ENCODE measurements around the gene PI4KA. TPM values are rescaled to one million over a fixed set of nuclear protein-coding genes. Genes with fewer than 3 reads are reported as not detected.
A peak's percentile ranks its signal among the peaks of the same experiment; 100 is the strongest.

PI4KA gene
- total RNA-seq, 1 experiment from 2014 or later = 65.8 TPM

GRCh38 chr22:20750461-20751184, 108.0 kb downstream of the PI4KA start:
- H3K56ac ChIP-seq (ENCODE audit: insufficient read length, low read depth, low read length) = no peak overlapping the region
- no peak overlapping the region for H3K18ac ChIP-seq (ENCODE audit: insufficient read length, low read depth, low read length)
- H4K20me1 ChIP-seq (ENCODE audit: control insufficient read depth, insufficient read depth, insufficient read length) = no peaks in the 10 kb centered on the region
- no CpG with 5 or more reads among the region's 9 CpGs for WGBS (ENCODE audit: extremely low coverage, insufficient read length, low lambda C conversion rate)
- no peak overlapping the region for H3K4ac ChIP-seq (ENCODE audit: low read depth, low read length)
- TF ChIP-seq CTCF (conservative IDR thresholded peaks at IDR 0.05) = no peak
- no peaks in the 10 kb centered on the region for H3K79me2 ChIP-seq (ENCODE audit: insufficient read depth, low read length)
- Mint-ChIP-seq H3K4me3 (no peak overlapping the region), H3K9me3 (no peaks in the 10 kb centered on the region), H3K36me3 (ENCODE audit: insufficient read depth in 1 of 3, low read depth in 3 of 3) (peaks cover 0 to 33% (median 4%) of the 10 kb centered on the region in 3 experiments; a peak in 3 of 7 replicates), H3K27me3 (ENCODE audit: low read depth) (no peaks in the 10 kb centered on the region), H3K27ac (peak overlapping the region in 1 of 3 experiments; percentile 85; a peak in 3 of 7 replicates), H3K4me1 (0 out of 4 replicates have a peak, but pooled peaks cover 0 to 3% of the 10 kb centered on the region in 2 experiments)
- H2AFZ ChIP-seq (ENCODE audit: low read length) = no peak overlapping the region
- no peak overlapping the region for H3K9ac ChIP-seq (ENCODE audit: extremely low read depth, insufficient read length, low read length)
- no peaks in the 10 kb centered on the region; the same call in 1 of the 2 replicates for H3K27me3 ChIP-seq (ENCODE audit: insufficient read depth, low read length)
- no peak overlapping the region for H4K91ac ChIP-seq (ENCODE audit: insufficient read length, low read depth, low read length)
- DNase-seq = no peak
- H4K8ac ChIP-seq (replicated peaks; ENCODE audit: insufficient read length, low read depth, low read length) = no peak overlapping the region
- H3K27ac ChIP-seq (ENCODE audit: insufficient read length, low read depth, low read length) = no peak overlapping the region
- H3K23ac ChIP-seq (ENCODE audit: insufficient read length, low read depth, low read length) = no peak overlapping the region
- no peak overlapping the region for H2BK5ac ChIP-seq (ENCODE audit: insufficient read length, low read length)
- H3T11ph ChIP-seq (ENCODE audit: low read length) = no peak overlapping the region
- H2AK5ac ChIP-seq (ENCODE audit: insufficient read length, low read length) = no peak overlapping the region
- H4K5ac ChIP-seq (ENCODE audit: insufficient read length, low read depth, low read length) = no peak overlapping the region
- H2BK12ac ChIP-seq (ENCODE audit: insufficient read length, low read depth, low read length) = no peak overlapping the region
- no peak overlapping the region for H2BK15ac ChIP-seq (ENCODE audit: low read depth, low read length)
- H3K4me1 ChIP-seq (ENCODE audit: insufficient read depth, low read length) = no peaks in the 10 kb centered on the region
- no peak overlapping the region for H2BK120ac ChIP-seq (ENCODE audit: low read depth, low read length, poor library complexity, severe bottlenecking)
- no peaks in the 10 kb centered on the region for H3K79me1 ChIP-seq (ENCODE audit: insufficient read depth, low read depth, low read length, poor library complexity, severe bottlenecking)
- no peak overlapping the region for H2BK20ac ChIP-seq (ENCODE audit: low read depth, low read length, poor library complexity, severe bottlenecking)
- no peak overlapping the region for H3K14ac ChIP-seq (ENCODE audit: insufficient read depth, low read length)
- H3K4me2 ChIP-seq (ENCODE audit: insufficient read depth, insufficient read length, low read length) = no peak overlapping the region
- H3K23me2 ChIP-seq (ENCODE audit: insufficient read length, low read depth, low read length, poor library complexity, severe bottlenecking) = no peaks in the 10 kb centered on the region
- H3K9me3 ChIP-seq (ENCODE audit: control insufficient read depth, low read depth, low read length) = no peaks in the 10 kb centered on the region
